NCI-H2227 treated with DMSO at 0.1 percent for 48 hours (cell line): Measurements from ENCODE around the gene IMP3.

Source experiments
- DNase-seq: peaks from one replicate; lab custom pipeline; 2025; lab: John Stamatoyannopoulos, UW

Gene IMP3

DNA sequence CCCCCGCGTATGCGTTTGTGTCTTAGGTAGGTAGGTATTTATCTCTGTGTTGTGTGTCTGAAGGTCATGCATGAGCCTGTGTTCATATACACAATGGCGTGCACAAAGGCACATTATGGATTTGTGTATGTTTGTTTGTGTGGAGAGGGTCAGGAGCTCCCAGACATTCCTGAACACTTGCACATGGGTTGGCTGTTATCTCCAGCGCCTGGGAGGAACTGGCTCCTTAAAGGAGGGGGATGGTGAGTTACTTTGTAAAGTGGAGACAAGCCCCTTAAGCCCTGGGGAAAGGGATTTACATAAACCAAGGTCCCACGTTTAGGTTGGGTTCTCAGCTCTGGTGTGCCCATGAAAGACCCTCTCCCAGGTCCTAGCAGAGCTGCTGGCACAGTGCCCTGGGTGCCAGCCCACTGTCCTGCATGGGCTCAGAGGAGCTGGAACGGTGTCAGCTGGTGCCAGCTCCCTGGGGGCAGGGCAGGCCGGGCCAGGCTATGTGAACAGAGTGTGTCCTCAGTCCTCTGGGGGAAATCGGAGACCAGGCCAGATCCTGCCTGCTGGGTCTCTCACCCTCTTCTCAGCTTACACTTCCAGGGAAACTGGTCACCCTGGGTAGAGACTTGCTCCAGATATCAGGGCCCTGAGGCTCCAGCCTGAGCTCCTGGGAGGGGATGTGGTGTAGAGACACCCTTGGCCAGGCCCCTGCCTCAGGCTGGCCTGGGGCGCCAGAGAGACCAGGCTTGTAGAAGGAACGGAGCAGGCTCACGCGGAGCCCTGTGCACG, 32.8 kb upstream of the IMP3 start:
- DNase-seq = no peak

DNA sequence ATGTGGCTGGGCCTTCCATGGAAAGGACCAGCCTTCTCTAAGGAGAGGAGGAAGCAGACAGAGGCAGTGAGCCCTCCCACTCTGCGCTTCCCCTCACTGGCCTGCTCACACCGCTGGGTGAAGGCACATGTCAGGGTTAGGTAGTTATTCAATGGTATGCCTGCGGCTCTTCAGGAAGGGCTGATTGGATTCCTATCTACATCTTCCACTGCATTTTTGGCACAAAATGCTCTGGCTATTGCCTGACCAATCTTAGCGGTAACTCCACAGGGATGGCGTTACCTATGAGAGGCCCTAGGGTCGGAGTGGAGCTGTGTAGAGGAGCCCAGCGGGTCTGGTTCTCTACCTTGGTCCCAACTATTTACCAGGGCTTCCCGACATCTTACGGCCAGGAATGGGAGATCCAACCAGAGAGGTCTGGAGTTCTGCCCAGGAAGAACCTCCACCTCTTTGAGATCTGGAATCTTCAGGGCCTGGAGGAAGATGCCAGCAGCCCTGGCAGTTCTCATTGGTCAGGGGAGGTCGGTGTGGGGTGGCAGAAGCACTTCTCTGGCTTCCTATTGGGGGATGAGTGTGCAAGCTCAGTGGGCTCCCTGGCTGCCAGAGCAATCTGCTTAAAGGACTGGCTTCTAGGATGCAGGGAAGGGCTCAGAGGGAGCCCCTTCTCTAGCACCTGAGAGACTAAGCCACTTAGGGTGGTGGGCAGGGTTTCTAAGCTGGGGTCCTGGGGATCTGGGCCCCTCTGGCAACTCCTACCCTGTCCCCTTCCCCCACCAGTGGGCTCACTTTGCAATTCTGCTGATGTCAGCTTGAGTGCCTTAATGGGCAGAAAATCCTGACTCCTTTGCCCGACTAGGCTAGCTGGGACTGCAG, 31.9 kb upstream of the IMP3 start:
- DNase-seq = no peak

DNA sequence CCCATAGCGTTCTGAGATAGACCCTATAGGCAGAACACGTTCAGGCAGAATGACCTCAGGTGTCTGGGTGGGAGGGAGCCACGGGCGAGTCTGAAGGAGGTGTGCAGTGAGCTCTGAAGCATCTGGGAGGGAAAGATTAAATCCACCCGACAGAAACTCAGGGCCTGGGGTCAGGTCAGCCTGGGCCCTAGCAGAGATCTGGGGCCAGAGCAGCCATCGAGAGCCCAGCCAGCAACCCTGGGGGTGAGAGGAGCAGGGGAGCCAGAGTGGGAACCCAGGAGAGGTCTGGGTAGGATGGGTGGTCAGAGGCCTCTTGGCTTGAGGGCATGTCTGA, 29.8 kb upstream of the IMP3 start:
- DNase-seq = no peak

DNA sequence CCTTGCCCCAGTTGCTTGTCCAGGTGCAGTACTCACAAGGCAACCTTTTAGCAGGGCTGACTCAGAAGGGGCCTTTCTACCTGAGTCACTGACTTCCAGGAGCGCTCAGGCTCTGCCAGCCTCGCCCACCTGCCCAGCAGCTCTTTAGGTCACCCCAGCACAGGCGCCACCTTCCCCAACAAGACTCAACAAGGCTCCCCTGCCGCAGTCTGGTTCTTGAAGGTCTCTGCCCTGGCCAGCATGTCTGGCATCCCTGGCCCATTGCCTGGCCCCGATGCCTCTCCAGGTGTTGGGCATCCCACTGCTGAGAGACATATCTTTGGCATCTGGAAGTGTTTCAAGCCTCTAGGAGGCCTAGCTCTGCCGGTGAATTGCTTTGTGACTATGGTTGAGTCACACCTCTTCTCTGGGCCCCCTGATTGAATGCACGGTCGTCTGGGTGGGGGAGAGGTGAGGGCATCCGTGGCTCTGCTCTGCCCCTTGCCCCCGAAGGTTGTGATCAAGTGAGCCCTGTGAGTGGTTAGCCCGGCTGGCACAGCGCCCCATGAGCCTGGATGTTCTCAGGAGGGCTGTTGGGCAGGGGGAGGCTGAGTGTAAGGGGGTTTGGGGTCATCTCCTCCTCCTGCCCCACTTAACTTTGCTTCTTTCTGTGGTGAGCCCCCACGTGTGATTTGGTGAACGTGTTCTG, 29.3 kb upstream of the IMP3 start:
- no peak for DNase-seq

GRCh38 chr15:75666823-75667501, 26.9 kb upstream of the IMP3 start:
- DNase-seq = no peak

DNA sequence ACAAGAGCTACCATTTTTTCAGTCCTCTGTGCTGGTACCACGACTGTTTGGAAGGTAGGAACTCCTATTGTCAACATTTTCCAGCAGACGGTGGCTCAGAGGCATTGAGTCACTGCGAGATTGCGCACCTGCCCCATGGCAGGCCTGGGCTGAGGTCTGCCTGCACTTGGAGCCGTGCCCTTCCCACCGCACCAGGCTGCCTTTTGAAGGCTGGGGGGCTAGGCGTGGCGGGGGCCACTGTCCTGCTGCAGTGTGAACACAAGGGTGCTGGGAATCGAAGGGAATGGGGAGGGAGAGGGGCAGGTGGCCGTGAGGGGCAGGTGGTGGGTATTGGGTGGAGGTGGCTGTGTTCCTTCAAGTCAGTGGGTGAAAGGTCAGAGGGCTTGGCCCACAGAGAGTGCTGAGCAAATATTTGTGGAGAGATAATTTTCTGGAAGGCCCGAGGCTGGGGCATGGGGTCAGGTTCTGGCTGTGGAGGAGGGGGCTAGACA, 24.0 kb upstream of the IMP3 start:
- DNase-seq = no peak

DNA sequence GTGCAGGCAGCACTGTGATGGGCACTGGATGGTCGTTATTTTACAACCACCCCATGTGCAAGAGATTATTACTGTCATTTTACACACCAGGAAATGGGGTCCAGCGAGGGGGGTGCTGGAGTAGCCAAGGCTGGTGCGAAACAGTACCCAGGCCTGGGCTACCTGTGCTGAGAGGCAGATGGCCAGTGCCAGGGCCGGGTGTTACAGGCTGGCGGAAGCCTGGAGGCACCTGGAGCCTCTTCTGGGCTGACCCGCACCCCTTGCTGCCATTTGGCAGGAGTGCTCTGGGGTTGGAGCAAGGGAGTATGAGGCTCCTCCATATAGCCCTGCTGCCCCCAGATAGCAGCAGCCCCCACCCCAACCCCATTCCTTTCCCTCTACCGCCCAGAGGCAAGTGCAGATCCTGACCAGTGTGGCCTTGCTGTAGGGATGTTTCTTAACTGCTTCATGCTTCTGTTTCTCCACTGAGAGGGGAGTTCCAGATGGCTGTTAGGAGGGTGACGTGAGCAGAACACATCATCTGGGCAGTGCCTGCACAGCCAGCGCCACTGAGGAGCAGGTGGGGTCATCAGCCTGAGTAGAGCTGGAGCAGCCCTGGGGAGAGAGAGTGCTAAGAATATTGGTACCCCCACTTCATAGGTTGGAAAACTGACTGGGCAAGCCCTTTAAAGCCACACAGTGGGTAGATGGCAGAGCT, 22.9 kb upstream of the IMP3 start:
- DNase-seq = no peak

GRCh38 chr15:75661756-75662140, 21.7 kb upstream of the IMP3 start:
- DNase-seq = no peak

- DNase-seq = no peak
These were observed 21.2 kb upstream of the IMP3 start for GRCh38 chr15:75661100-75661755.

DNA sequence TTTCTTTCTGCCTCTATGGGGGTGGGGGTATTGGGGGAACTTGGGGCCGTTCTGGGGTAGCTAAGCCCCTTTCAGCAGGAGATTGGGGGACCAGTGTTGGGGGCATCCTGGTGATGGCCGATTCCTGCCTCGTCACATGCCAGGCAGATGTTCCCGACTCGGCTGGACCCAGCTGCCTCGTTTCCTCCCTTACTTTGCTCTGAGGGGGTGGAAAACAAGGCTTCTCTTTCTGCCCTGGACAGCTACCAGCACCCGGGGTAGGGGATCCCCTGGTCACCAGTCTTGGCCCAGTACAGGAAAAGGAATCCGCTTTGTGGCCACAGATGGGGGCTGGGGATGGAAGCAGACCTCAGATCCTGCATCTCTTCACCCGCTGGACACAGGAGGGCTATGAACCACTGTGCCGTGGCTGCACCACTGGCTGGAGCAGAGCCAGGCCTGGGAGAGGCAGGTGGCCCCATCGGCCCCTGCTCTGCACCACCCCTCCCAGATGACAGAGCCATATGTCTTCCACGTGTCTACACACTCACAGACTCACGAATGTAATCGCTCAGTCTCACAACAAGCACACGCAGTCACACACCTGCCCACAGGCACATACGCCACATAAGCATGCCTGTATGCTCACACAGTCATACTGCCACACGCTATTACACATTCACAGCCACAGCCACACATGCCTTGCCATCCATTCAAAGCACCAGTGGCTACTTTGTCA, 20.1 kb upstream of the IMP3 start:
- no peak for DNase-seq

DNA sequence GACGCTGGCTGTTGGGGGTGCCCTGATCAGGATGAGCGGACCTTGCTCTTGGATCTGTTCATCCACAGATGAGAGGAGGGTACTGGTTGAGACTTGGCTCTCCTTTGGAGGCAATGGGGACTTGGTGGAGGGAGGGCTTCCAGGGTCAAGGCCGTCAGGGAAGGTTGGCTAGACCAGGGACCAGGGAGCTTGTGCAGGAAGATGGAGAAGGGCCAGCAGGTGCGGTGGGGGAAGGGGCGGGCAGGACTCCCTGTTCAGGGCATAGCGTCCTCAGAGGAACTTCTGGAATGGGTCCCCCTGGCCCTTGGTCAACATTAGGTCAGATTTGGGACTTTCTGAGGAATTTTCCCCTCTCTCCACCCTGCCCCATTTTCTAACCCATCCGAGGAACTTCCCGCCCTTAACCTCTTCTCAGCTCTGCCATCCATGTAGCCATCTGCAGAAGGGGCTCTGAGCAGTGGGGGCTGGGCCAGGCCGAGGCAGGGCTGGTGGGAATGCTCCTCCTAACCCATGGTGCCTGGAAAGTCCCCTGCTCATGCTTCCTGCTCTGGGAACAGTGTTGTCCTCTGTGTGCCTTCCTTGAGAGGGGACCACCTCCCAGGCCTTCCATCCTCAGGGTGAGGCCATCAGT, 19.2 kb upstream of the IMP3 start:
- no peak for DNase-seq

DNA sequence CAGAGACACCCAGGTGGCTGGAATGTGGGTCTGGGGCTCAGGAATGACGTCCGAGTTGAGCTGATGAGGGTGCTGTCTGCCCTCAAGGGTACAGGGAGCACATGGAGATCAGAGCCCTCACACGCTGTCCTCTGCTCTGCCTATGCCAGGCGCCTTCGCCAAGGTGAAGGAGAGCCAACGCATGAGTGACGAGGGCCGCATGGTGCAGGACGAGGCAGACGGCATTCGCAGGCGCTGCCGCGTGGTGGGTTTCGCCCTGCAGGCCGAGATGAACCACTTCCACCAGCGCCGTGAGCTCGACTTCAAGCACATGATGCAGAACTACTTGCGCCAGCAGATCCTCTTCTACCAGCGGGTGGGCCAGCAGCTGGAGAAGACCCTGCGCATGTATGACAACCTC, 16.8 kb upstream of the IMP3 start:
- DNase-seq = no peak

- DNase-seq = no peak
These were observed 16.3 kb upstream of the IMP3 start for GRCh38 chr15:75656331-75656730.

DNA sequence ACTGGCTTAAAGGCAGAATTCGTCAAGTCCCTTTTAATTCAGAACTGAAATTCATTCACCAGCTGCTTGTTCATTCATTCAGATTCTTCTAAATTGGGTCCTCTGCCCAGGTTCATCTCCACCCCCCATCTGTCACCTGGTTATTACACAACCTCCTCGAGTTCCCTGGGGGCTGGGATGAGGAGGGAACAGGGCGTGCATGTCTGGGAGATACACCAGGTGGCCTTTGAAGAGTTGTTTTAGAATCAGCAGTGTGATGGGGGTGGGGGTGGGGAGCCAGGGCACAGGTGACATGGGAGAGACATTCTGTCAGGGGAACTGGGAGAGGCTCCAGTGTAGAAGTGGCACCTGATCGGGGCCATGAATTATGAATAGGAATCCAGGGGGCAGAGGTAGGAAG, 15.9 kb upstream of the IMP3 start:
- no peak for DNase-seq

- no peak for DNase-seq
These were observed 14.3 kb upstream of the IMP3 start for GRCh38 chr15:75654201-75654907.

DNA sequence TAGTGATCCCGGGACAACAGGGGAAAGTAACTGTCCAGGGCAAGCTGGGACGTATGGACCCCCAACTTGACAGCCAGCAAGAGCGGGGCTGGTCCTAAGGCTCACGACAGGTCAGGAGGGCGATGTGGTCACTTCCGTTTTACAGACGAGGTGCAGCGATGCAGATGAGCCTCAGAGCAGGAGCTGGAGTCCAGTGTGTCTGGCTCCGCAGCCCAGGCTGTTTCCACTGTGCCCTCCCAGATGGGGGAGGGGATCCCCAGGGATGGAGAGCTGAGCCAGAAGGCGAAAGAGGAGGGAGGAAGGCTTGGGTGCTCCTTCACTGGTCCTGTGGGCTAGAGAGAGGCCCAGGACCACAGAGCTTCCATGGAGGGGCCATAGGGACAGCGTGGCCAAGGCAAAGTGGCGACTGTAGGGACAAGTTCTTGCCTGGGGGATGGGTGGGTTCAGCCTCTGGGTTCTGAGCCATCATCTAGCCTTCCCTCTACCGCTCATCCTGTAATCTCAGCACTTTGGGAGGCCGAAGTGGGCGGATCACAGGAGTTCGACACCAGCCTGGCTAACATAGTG, 13.4 kb upstream of the IMP3 start:
- DNase-seq = no peak

GRCh38 chr15:75651810-75652543, 12.0 kb upstream of the IMP3 start:
- no peak for DNase-seq
